ENCODE data around the gene MRRF. TPM values are rescaled to one million over a fixed set of nuclear protein-coding genes. Genes with fewer than 3 reads are reported as not detected.

Gene MRRF
- total RNA-seq, 1 donor from 2014 or later, result 41.2 TPM

GRCh38 chr9:122246666-122247065 lies 18.0 kb upstream of the MRRF start:
- Mint-ChIP-seq H3K9me3 (no peaks in the 10 kb centered on the region), H3K27ac (no peak overlapping the region), H3K36me3 (peaks cover 23% of the 10 kb centered on the region), H3K27me3 (no peaks in the 10 kb centered on the region), H3K4me3 (no peak overlapping the region), H3K4me1 (ENCODE audit: unreplicated experiment) (no peaks in the 10 kb centered on the region)
- DNase-seq (ENCODE audit: extremely low spot score, unreplicated experiment), result no peak
- TF ChIP-seq CTCF (conservative IDR thresholded peaks at IDR 0.05), result no peak

DNA sequence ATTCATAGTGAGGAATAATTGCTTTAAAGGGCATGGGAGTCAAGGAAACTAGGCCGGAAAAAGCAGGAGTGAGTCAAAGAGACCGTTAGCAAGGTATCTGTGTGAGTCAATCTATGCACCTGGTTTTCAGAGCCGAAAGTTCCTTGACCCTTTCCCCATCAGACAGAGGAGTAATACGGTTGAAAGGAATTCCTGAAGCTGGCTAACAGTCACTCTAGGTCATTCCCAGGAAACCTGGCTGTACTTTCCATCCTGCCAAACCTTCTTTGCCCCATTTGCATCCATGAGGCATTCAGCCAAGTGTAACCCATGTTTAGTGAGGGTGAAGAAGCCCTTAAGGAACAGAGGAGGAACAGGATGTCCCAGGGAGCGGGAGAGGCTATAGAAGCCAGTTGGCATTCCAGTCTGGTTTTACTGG lies 16.2 kb upstream of the MRRF start:
- Mint-ChIP-seq H3K4me3 (no peak overlapping the region), H3K27me3 (no peaks in the 10 kb centered on the region), H3K27ac (no peak overlapping the region), H3K4me1 (ENCODE audit: unreplicated experiment) (peaks cover 3% of the 10 kb centered on the region), H3K9me3 (no peaks in the 10 kb centered on the region), H3K36me3 (peaks cover 29% of the 10 kb centered on the region)
- no peak for TF ChIP-seq CTCF (conservative IDR thresholded peaks at IDR 0.05)
- DNase-seq (ENCODE audit: extremely low spot score, unreplicated experiment), result no peak

DNA sequence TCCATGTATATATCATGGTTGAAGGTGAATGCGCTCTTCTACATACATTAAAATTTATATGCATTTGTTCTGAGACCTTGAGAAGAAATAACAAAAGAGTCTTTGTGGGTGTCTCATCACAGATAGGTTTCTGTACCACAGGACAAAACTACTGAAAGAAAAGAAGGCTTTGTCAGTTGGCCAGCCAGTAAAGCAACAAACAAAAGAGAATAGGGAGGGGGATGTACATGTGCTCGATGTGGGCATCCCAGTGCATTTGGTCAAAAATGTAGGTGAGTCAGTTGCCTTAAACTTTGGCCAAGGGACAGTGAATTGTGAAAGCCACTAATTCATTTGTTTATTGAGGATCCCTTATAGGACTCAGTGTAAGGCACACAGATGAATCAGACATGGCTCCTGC lies 13.3 kb upstream of the MRRF start:
- Mint-ChIP-seq H3K27me3 (no peaks in the 10 kb centered on the region), H3K9me3 (no peaks in the 10 kb centered on the region), H3K36me3 (peaks cover 22% of the 10 kb centered on the region), H3K27ac (no peak overlapping the region), H3K4me3 (no peak overlapping the region), H3K4me1 (ENCODE audit: unreplicated experiment) (peaks cover 9% of the 10 kb centered on the region)
- no peak for DNase-seq (ENCODE audit: extremely low spot score, unreplicated experiment)
- no peak for TF ChIP-seq CTCF (conservative IDR thresholded peaks at IDR 0.05)

DNA sequence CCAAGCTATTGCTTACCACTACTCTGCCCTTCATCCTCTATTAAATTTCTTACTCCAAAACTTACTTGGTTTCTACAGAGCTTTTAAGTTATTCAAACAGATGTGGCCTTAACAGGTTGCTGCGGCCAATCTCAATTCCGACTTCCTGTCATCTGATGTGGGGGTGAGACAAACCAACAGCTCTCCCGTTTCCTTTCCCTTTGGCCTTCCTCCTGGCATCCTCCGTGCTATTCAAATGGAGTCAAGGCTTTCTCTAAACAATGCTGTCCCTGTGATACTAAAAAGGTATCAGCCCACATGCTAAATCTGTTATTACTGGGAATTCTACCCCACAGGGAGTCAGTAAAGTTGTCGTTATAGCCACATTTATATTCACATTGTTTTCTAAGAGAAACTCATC lies 11.9 kb upstream of the MRRF start:
- DNase-seq (ENCODE audit: extremely low spot score, unreplicated experiment), result no peak
- TF ChIP-seq CTCF (conservative IDR thresholded peaks at IDR 0.05), result no peak
- H3K27ac Mint-ChIP-seq, result no peak overlapping the region
- H3K4me1 Mint-ChIP-seq (ENCODE audit: unreplicated experiment), result peaks cover 9% of the 10 kb centered on the region
- no peaks in the 10 kb centered on the region for H3K9me3 Mint-ChIP-seq
- peaks cover 27% of the 10 kb centered on the region for H3K36me3 Mint-ChIP-seq
- H3K4me3 Mint-ChIP-seq, result no peak overlapping the region
- H3K27me3 Mint-ChIP-seq, result no peaks in the 10 kb centered on the region

- no peak for TF ChIP-seq CTCF (conservative IDR thresholded peaks at IDR 0.05)
- no peak for DNase-seq (ENCODE audit: extremely low spot score, unreplicated experiment)
- no peaks in the 10 kb centered on the region for H3K27me3 Mint-ChIP-seq
- peaks cover 9% of the 10 kb centered on the region for H3K4me1 Mint-ChIP-seq (ENCODE audit: unreplicated experiment)
- H3K27ac Mint-ChIP-seq, result no peak overlapping the region
- no peak overlapping the region for H3K4me3 Mint-ChIP-seq
- H3K9me3 Mint-ChIP-seq, result no peaks in the 10 kb centered on the region
- peaks cover 27% of the 10 kb centered on the region for H3K36me3 Mint-ChIP-seq
Measured at GRCh38 chr9:122254761-122255160, 9.9 kb upstream of the MRRF start.

- Mint-ChIP-seq H3K27ac (no peak overlapping the region), H3K36me3 (peaks cover 28% of the 10 kb centered on the region), H3K9me3 (no peaks in the 10 kb centered on the region), H3K27me3 (no peaks in the 10 kb centered on the region), H3K4me1 (ENCODE audit: unreplicated experiment) (peaks cover 11% of the 10 kb centered on the region), H3K4me3 (no peak overlapping the region)
- DNase-seq (ENCODE audit: extremely low spot score, unreplicated experiment), result no peak
- TF ChIP-seq CTCF (conservative IDR thresholded peaks at IDR 0.05), result no peak
Measured at GRCh38 chr9:122256206-122256605, 8.5 kb upstream of the MRRF start.

Measured in type B pancreatic cell (in vitro differentiated cells).